ENCODE results near the gene PRICKLE2.

The PRICKLE2 gene

DNA sequence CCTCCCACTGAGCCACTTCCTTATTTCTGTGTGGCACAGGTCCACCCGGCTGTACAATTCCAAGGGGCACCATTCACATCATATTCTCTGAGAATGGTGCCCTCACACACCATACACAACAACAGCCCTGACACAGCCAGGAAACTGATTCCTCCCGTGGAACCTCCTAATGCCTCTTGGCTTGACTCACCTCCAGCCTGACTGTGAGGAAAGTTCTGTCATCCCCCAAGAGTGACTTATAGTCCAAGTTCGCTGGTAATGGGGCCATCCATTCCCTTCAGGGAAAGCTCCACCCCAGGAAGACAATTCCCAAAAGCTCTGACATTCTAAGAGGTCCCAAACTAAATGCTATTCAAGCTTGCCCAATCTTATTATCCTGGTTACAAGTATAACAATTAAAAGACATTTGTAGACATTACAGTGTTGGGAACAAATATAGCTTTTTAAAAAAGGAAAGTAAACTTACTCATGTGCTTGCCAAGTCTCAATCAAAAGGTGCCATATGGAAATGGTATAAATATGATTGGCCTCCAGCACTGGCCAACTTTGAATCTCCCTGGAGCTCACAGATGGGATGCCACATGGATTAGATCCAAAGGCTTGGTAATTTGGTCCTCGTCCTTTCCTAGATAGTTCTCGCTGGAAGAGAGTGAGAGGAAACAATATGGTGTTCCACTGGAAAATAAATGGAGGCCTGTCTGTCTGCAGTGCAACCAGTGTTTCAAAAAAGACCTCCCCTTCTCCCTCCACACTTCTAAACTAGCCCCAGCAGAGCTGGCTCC lies 145.7 kb downstream of the PRICKLE2 start:
- Histone ChIP-seq H3K27ac (ENCODE audit: low read depth, low read length) (no peak overlapping the region), H3K4ac (ENCODE audit: low read depth, low read length) (no peak overlapping the region), H3K18ac (ENCODE audit: low read length) (no peak overlapping the region), H2BK5ac (ENCODE audit: low read depth, low read length, poor library complexity) (no peak overlapping the region), H2BK120ac (ENCODE audit: insufficient read depth, low read length, poor library complexity) (no peak overlapping the region), H3K4me3 (ENCODE audit: low read depth, low read length) (no peak overlapping the region), H3K79me1 (ENCODE audit: low read length) (no peaks in the 10 kb centered on the region), H4K91ac (ENCODE audit: low read depth, low read length) (no peak overlapping the region), H3K4me2 (ENCODE audit: low read length) (no peak overlapping the region), H3K4me1 (ENCODE audit: control insufficient read depth in 1 of 2, insufficient read depth in 2 of 2, low read length in 2 of 2) (peaks cover 0 to 3% of the 10 kb centered on the region in 2 experiments), H3K27me3 (ENCODE audit: insufficient read depth, low read length) (no peaks in the 10 kb centered on the region), H3K9me3 (ENCODE audit: insufficient read depth, low read depth, low read length) (no peaks in the 10 kb centered on the region), H3K9ac (ENCODE audit: low read length) (no peak overlapping the region), H3K23ac (ENCODE audit: low read length) (no peak overlapping the region), H2AFZ (ENCODE audit: insufficient read depth, low read length, poor library complexity) (no peak overlapping the region), H4K12ac (ENCODE audit: low read depth, low read length) (no peak overlapping the region), H3K14ac (ENCODE audit: low read length) (no peak overlapping the region), H2AK5ac (ENCODE audit: low read length) (no peak overlapping the region), H2BK12ac (ENCODE audit: low read length) (no peak overlapping the region), H4K8ac (ENCODE audit: low read depth, low read length) (no peak overlapping the region), H3K79me2 (ENCODE audit: control insufficient read depth, insufficient read depth, low read length, poor library complexity) (no peaks in the 10 kb centered on the region), H3K36me3 (ENCODE audit: control insufficient read depth in 1 of 2, insufficient read depth in 2 of 2, low read length in 2 of 2) (no peaks in the 10 kb centered on the region)
- no CpG with 5 or more reads among the region's 5 CpGs for WGBS (ENCODE audit: extremely low coverage, insufficient coverage, insufficient read length)
- DNase-seq = no peak

DNA sequence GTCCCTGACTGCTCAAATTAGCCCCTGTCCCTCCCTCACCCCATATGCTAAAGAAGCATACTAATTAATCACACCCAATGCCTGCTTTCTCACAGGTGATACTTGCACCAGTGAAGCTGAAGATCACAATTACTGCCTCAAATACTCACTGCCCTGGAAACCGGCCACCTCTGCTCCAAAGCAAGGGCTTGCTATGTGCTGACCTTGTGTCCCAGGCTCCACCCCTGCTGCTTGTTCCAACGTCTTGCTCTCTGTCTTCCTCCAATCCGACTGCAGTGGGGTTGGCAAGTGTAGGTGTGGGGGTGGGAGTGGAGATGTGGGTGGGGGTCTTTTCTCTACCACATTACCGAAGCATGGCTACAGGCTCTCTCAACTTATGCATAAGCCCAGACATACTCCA lies 146.3 kb downstream of the PRICKLE2 start:
- Histone ChIP-seq H3K14ac (ENCODE audit: low read length) (no peak overlapping the region), H4K91ac (ENCODE audit: low read depth, low read length) (no peak overlapping the region), H3K27me3 (ENCODE audit: insufficient read depth, low read length) (no peaks in the 10 kb centered on the region), H3K4ac (ENCODE audit: low read depth, low read length) (no peak overlapping the region), H3K4me1 (ENCODE audit: control insufficient read depth in 1 of 2, insufficient read depth in 2 of 2, low read length in 2 of 2) (peaks cover 0 to 3% of the 10 kb centered on the region in 2 experiments), H2BK120ac (ENCODE audit: insufficient read depth, low read length, poor library complexity) (no peak overlapping the region), H2AFZ (ENCODE audit: insufficient read depth, low read length, poor library complexity) (no peak overlapping the region), H2BK5ac (ENCODE audit: low read depth, low read length, poor library complexity) (no peak overlapping the region), H3K18ac (ENCODE audit: low read length) (no peak overlapping the region), H3K23ac (ENCODE audit: low read length) (no peak overlapping the region), H3K79me2 (ENCODE audit: control insufficient read depth, insufficient read depth, low read length, poor library complexity) (no peaks in the 10 kb centered on the region), H3K4me2 (ENCODE audit: low read length) (no peak overlapping the region), H3K36me3 (ENCODE audit: control insufficient read depth in 1 of 2, insufficient read depth in 2 of 2, low read length in 2 of 2) (no peaks in the 10 kb centered on the region), H3K9ac (ENCODE audit: low read length) (no peak overlapping the region), H3K9me3 (ENCODE audit: insufficient read depth, low read depth, low read length) (no peaks in the 10 kb centered on the region), H2AK5ac (ENCODE audit: low read length) (no peak overlapping the region), H3K4me3 (ENCODE audit: low read depth, low read length) (no peak overlapping the region), H4K8ac (ENCODE audit: low read depth, low read length) (no peak overlapping the region), H3K27ac (ENCODE audit: low read depth, low read length) (no peak overlapping the region), H3K79me1 (ENCODE audit: low read length) (no peaks in the 10 kb centered on the region), H4K12ac (ENCODE audit: low read depth, low read length) (no peak overlapping the region), H2BK12ac (ENCODE audit: low read length) (no peak overlapping the region)
- WGBS (ENCODE audit: extremely low coverage, insufficient coverage, insufficient read length) = no CpG with 5 or more reads among the region's 4 CpGs
- no peak for DNase-seq

DNA sequence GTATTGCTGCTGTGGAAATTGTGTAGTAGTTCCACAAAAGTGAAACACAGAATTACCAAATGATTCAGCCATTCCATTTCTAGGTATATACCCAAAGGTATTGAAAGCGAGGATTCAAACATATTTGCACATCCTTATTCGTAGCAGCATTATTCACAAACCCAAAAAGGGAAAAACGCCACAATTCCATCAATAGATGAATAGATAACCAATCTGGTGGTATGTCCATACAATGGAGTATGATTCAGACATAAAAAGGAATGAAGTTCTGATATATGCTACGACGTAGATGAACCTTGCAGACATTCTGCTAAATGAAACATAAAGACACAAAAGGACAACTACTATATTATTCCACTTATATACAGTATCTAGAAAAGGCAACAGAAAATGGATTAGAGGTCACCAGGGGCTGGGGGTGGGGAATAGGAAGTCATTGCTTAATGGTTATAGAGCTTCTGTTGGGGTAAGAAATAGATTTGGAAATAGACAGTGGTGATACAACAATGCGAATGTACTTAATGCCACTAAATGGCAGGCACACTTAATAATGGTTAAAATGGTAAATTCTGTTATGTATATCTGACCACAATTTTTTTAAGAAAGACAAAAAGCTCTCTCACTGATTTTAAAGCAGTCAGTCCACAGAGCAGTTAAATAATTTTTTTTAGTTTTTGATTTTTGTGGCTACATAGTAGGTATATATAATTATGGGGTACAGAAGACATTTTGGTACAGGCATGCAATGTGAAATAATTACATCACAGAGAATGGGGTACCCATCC lies 150.2 kb downstream of the PRICKLE2 start:
- Histone ChIP-seq H3K23ac (ENCODE audit: low read length) (no peak overlapping the region), H2BK5ac (ENCODE audit: low read depth, low read length, poor library complexity) (no peak overlapping the region), H2AFZ (ENCODE audit: insufficient read depth, low read length, poor library complexity) (no peak overlapping the region), H3K79me2 (ENCODE audit: control insufficient read depth, insufficient read depth, low read length, poor library complexity) (no peaks in the 10 kb centered on the region), H3K18ac (ENCODE audit: low read length) (no peak overlapping the region), H3K36me3 (ENCODE audit: control insufficient read depth in 1 of 2, insufficient read depth in 2 of 2, low read length in 2 of 2) (no peaks in the 10 kb centered on the region), H2AK5ac (ENCODE audit: low read length) (no peak overlapping the region), H3K9ac (ENCODE audit: low read length) (no peak overlapping the region), H3K79me1 (ENCODE audit: low read length) (no peaks in the 10 kb centered on the region), H3K27me3 (ENCODE audit: insufficient read depth, low read length) (no peaks in the 10 kb centered on the region), H3K27ac (ENCODE audit: low read depth, low read length) (no peak overlapping the region), H3K4me1 (ENCODE audit: control insufficient read depth in 1 of 2, insufficient read depth in 2 of 2, low read length in 2 of 2) (peaks cover 0 to 4% of the 10 kb centered on the region in 2 experiments), H3K4me3 (ENCODE audit: low read depth, low read length) (no peak overlapping the region), H4K91ac (ENCODE audit: low read depth, low read length) (no peak overlapping the region), H3K4me2 (ENCODE audit: low read length) (no peak overlapping the region), H3K4ac (ENCODE audit: low read depth, low read length) (no peak overlapping the region), H3K14ac (ENCODE audit: low read length) (no peak overlapping the region), H2BK12ac (ENCODE audit: low read length) (no peak overlapping the region), H4K12ac (ENCODE audit: low read depth, low read length) (no peak overlapping the region), H4K8ac (ENCODE audit: low read depth, low read length) (no peak overlapping the region), H3K9me3 (ENCODE audit: insufficient read depth, low read depth, low read length) (no peaks in the 10 kb centered on the region), H2BK120ac (ENCODE audit: insufficient read depth, low read length, poor library complexity) (no peak overlapping the region)
- no CpG with 5 or more reads among the region's 6 CpGs for WGBS (ENCODE audit: extremely low coverage, insufficient coverage, insufficient read length)
- DNase-seq = no peak

DNA sequence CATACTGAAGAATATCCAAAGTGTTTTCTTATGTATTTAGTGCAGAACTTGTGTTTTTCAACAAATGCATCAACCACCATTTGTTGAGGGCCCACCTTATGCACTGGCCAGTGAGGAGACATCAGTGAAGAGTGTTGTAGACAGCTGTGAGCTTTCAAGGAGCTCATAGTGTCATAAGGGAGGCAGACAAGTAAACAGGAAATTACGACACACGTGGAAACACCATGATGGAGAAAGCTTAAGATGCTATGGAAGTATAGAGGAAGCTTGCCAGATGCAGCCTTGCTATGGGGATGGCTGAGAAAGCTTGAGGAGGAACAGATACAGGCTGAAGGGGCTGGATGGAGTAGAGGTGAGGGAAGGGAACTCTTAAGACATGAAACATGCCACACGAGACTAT lies 151.2 kb downstream of the PRICKLE2 start:
- Histone ChIP-seq H2BK12ac (ENCODE audit: low read length) (no peak overlapping the region), H3K9me3 (ENCODE audit: insufficient read depth, low read depth, low read length) (no peaks in the 10 kb centered on the region), H3K79me1 (ENCODE audit: low read length) (no peaks in the 10 kb centered on the region), H3K14ac (ENCODE audit: low read length) (no peak overlapping the region), H3K4me2 (ENCODE audit: low read length) (no peak overlapping the region), H3K9ac (ENCODE audit: low read length) (no peak overlapping the region), H3K27ac (ENCODE audit: low read depth, low read length) (no peak overlapping the region), H4K91ac (ENCODE audit: low read depth, low read length) (no peak overlapping the region), H2AFZ (ENCODE audit: insufficient read depth, low read length, poor library complexity) (no peak overlapping the region), H4K8ac (ENCODE audit: low read depth, low read length) (no peak overlapping the region), H3K23ac (ENCODE audit: low read length) (no peak overlapping the region), H3K27me3 (ENCODE audit: insufficient read depth, low read length) (no peaks in the 10 kb centered on the region), H2BK120ac (ENCODE audit: insufficient read depth, low read length, poor library complexity) (no peak overlapping the region), H2BK5ac (ENCODE audit: low read depth, low read length, poor library complexity) (no peak overlapping the region), H3K4ac (ENCODE audit: low read depth, low read length) (no peak overlapping the region), H3K4me3 (ENCODE audit: low read depth, low read length) (no peak overlapping the region), H4K12ac (ENCODE audit: low read depth, low read length) (no peak overlapping the region), H2AK5ac (ENCODE audit: low read length) (no peak overlapping the region), H3K18ac (ENCODE audit: low read length) (no peak overlapping the region), H3K4me1 (ENCODE audit: control insufficient read depth in 1 of 2, insufficient read depth in 2 of 2, low read length in 2 of 2) (peaks cover 0 to 4% of the 10 kb centered on the region in 2 experiments), H3K36me3 (ENCODE audit: control insufficient read depth in 1 of 2, insufficient read depth in 2 of 2, low read length in 2 of 2) (no peaks in the 10 kb centered on the region), H3K79me2 (ENCODE audit: control insufficient read depth, insufficient read depth, low read length, poor library complexity) (no peaks in the 10 kb centered on the region)
- WGBS (ENCODE audit: extremely low coverage, insufficient coverage, insufficient read length) = no CpG with 5 or more reads among the region's 3 CpGs
- DNase-seq = no peak

Data from trophoblast cell (in vitro differentiated cells and primary cell).